Stimulated activated memory B cell treated with anti-CD40 and anti-IgM and Interleukin-4, amounts not matched to agents 10 μg/mL and 1 μg/mL and 100 μg/mL, for 72 hours (primary cell): ENCODE measurements around the gene SMYD3.

Experiments
- ATAC-seq: fragments of 150-1000 bp; cut with Tn5 transposase; 2 replicates; pipeline ENCODE4 v1.10.0; 2021
- H3K27ac Mint-ChIP-seq: one replicate; pipeline ENCODE4 v1.8.0; 2022; ENCODE audit warnings: mild to moderate bottlenecking, mixed read lengths
- H3K27me3 Mint-ChIP-seq: one replicate; pipeline ENCODE4 v1.8.0; 2022; ENCODE audit warnings: mixed read lengths
- H3K36me3 Mint-ChIP-seq: one replicate; pipeline ENCODE4 v1.8.0; 2022; ENCODE audit warnings: mixed read lengths
- H3K4me1 Mint-ChIP-seq: one replicate; pipeline ENCODE4 v1.8.0; 2022; ENCODE audit warnings: mixed read lengths
- H3K4me3 Mint-ChIP-seq: one replicate; pipeline ENCODE4 v1.8.0; 2022; ENCODE audit warnings: mild to moderate bottlenecking, moderate library complexity, mixed read lengths
- H3K9me3 Mint-ChIP-seq: one replicate; pipeline ENCODE4 v1.8.0; 2022; ENCODE audit warnings: mixed read lengths

Gene SMYD3

GRCh38 chr1:246460406-246460805, 46.7 kb downstream of the SMYD3 start:
- no peak overlapping the region for H3K4me3 Mint-ChIP-seq
- H3K9me3 Mint-ChIP-seq, result no peaks in the 10 kb centered on the region
- H3K36me3 Mint-ChIP-seq, result peaks cover 20% of the 10 kb centered on the region
- H3K4me1 Mint-ChIP-seq, result peaks cover 32% of the 10 kb centered on the region
- no peak overlapping the region for H3K27ac Mint-ChIP-seq
- H3K27me3 Mint-ChIP-seq, result no peaks in the 10 kb centered on the region
- no peak for ATAC-seq

- Mint-ChIP-seq H3K4me1 (peaks cover 32% of the 10 kb centered on the region), H3K9me3 (no peaks in the 10 kb centered on the region), H3K36me3 (peaks cover 20% of the 10 kb centered on the region), H3K27ac (no peak overlapping the region), H3K4me3 (no peak overlapping the region), H3K27me3 (no peaks in the 10 kb centered on the region)
- no peak for ATAC-seq
These were observed 47.9 kb downstream of the SMYD3 start for GRCh38 chr1:246459221-246459620.

GRCh38 chr1:246455476-246455875, 51.6 kb downstream of the SMYD3 start:
- H3K4me1 Mint-ChIP-seq, result peaks cover 24% of the 10 kb centered on the region
- H3K4me3 Mint-ChIP-seq, result no peak overlapping the region
- peaks cover 20% of the 10 kb centered on the region for H3K36me3 Mint-ChIP-seq
- no peaks in the 10 kb centered on the region for H3K9me3 Mint-ChIP-seq
- no peaks in the 10 kb centered on the region for H3K27me3 Mint-ChIP-seq
- no peak overlapping the region for H3K27ac Mint-ChIP-seq
- no peak for ATAC-seq

GRCh38 chr1:246454655-246455054, 52.4 kb downstream of the SMYD3 start:
- H3K9me3 Mint-ChIP-seq, result no peaks in the 10 kb centered on the region
- peaks cover 18% of the 10 kb centered on the region for H3K4me1 Mint-ChIP-seq
- no peak overlapping the region for H3K4me3 Mint-ChIP-seq
- H3K27me3 Mint-ChIP-seq, result no peaks in the 10 kb centered on the region
- ATAC-seq, result no peak
- H3K27ac Mint-ChIP-seq, result no peak overlapping the region
- peaks cover 14% of the 10 kb centered on the region for H3K36me3 Mint-ChIP-seq

- Mint-ChIP-seq H3K4me3 (no peak overlapping the region), H3K4me1 (peaks cover 7% of the 10 kb centered on the region), H3K27ac (no peak overlapping the region), H3K27me3 (no peaks in the 10 kb centered on the region), H3K9me3 (no peaks in the 10 kb centered on the region), H3K36me3 (peaks cover 6% of the 10 kb centered on the region)
- no peak for ATAC-seq
These were observed 56.3 kb downstream of the SMYD3 start for GRCh38 chr1:246450611-246451251.

GRCh38 chr1:246448373-246448772, 58.7 kb downstream of the SMYD3 start:
- peaks cover 6% of the 10 kb centered on the region for H3K36me3 Mint-ChIP-seq
- ATAC-seq, result no peak
- H3K4me1 Mint-ChIP-seq, result peaks cover 7% of the 10 kb centered on the region
- H3K27me3 Mint-ChIP-seq, result no peaks in the 10 kb centered on the region
- no peak overlapping the region for H3K27ac Mint-ChIP-seq
- H3K9me3 Mint-ChIP-seq, result no peaks in the 10 kb centered on the region
- no peak overlapping the region for H3K4me3 Mint-ChIP-seq

GRCh38 chr1:246447501-246447900, 59.6 kb downstream of the SMYD3 start:
- H3K4me1 Mint-ChIP-seq, result peaks cover 7% of the 10 kb centered on the region
- no peak overlapping the region for H3K27ac Mint-ChIP-seq
- H3K4me3 Mint-ChIP-seq, result no peak overlapping the region
- H3K27me3 Mint-ChIP-seq, result no peaks in the 10 kb centered on the region
- ATAC-seq, result no peak
- H3K36me3 Mint-ChIP-seq, result peaks cover 6% of the 10 kb centered on the region
- no peaks in the 10 kb centered on the region for H3K9me3 Mint-ChIP-seq

- Mint-ChIP-seq H3K27me3 (no peaks in the 10 kb centered on the region), H3K36me3 (peaks cover 18% of the 10 kb centered on the region), H3K4me3 (no peak overlapping the region), H3K4me1 (peaks cover 11% of the 10 kb centered on the region), H3K9me3 (no peaks in the 10 kb centered on the region), H3K27ac (no peak overlapping the region)
- ATAC-seq, result no peak
These were observed 61.6 kb downstream of the SMYD3 start for GRCh38 chr1:246445503-246445902.

GRCh38 chr1:246444617-246445016, 62.5 kb downstream of the SMYD3 start:
- H3K4me1 Mint-ChIP-seq, result peaks cover 11% of the 10 kb centered on the region
- no peak overlapping the region for H3K27ac Mint-ChIP-seq
- no peak for ATAC-seq
- H3K27me3 Mint-ChIP-seq, result no peaks in the 10 kb centered on the region
- H3K9me3 Mint-ChIP-seq, result no peaks in the 10 kb centered on the region
- no peak overlapping the region for H3K4me3 Mint-ChIP-seq
- peaks cover 22% of the 10 kb centered on the region for H3K36me3 Mint-ChIP-seq

GRCh38 chr1:246437961-246438360, 69.1 kb downstream of the SMYD3 start:
- H3K36me3 Mint-ChIP-seq, result peaks cover 34% of the 10 kb centered on the region
- ATAC-seq, result no peak
- H3K4me1 Mint-ChIP-seq, result peaks cover 10% of the 10 kb centered on the region
- H3K27me3 Mint-ChIP-seq, result no peaks in the 10 kb centered on the region
- H3K9me3 Mint-ChIP-seq, result peaks cover 12% of the 10 kb centered on the region
- H3K4me3 Mint-ChIP-seq, result no peak overlapping the region
- H3K27ac Mint-ChIP-seq, result no peak overlapping the region

- ATAC-seq, result no peak
- peaks cover 28% of the 10 kb centered on the region for H3K36me3 Mint-ChIP-seq
- H3K27ac Mint-ChIP-seq, result no peak overlapping the region
- H3K27me3 Mint-ChIP-seq, result no peaks in the 10 kb centered on the region
- H3K9me3 Mint-ChIP-seq, result peaks cover 13% of the 10 kb centered on the region
- H3K4me1 Mint-ChIP-seq, result peaks cover 11% of the 10 kb centered on the region
- no peak overlapping the region for H3K4me3 Mint-ChIP-seq
These were observed 71.5 kb downstream of the SMYD3 start for GRCh38 chr1:246435421-246436041.

- Mint-ChIP-seq H3K27ac (no peak overlapping the region), H3K36me3 (peaks cover 24% of the 10 kb centered on the region), H3K4me3 (no peak overlapping the region), H3K27me3 (no peaks in the 10 kb centered on the region), H3K9me3 (peaks cover 13% of the 10 kb centered on the region), H3K4me1 (peaks cover 13% of the 10 kb centered on the region)
- ATAC-seq, result no peak
These were observed 72.7 kb downstream of the SMYD3 start for GRCh38 chr1:246434335-246434734.

- H3K4me3 Mint-ChIP-seq, result no peak overlapping the region
- H3K4me1 Mint-ChIP-seq, result peaks cover 26% of the 10 kb centered on the region
- H3K9me3 Mint-ChIP-seq, result peaks cover 3% of the 10 kb centered on the region
- no peaks in the 10 kb centered on the region for H3K27me3 Mint-ChIP-seq
- H3K27ac Mint-ChIP-seq, result no peak overlapping the region
- peaks cover 26% of the 10 kb centered on the region for H3K36me3 Mint-ChIP-seq
- no peak for ATAC-seq
These were observed 78.4 kb downstream of the SMYD3 start for GRCh38 chr1:246428542-246429308.

- Mint-ChIP-seq H3K27me3 (no peaks in the 10 kb centered on the region), H3K27ac (no peak overlapping the region), H3K36me3 (peaks cover 21% of the 10 kb centered on the region), H3K4me3 (no peak overlapping the region), H3K4me1 (peaks cover 36% of the 10 kb centered on the region), H3K9me3 (no peaks in the 10 kb centered on the region)
- no peak for ATAC-seq
These were observed 79.5 kb downstream of the SMYD3 start for GRCh38 chr1:246427611-246428010.

- Mint-ChIP-seq H3K9me3 (no peaks in the 10 kb centered on the region), H3K4me3 (no peak overlapping the region), H3K4me1 (peaks cover 41% of the 10 kb centered on the region), H3K36me3 (peaks cover 21% of the 10 kb centered on the region), H3K27me3 (no peaks in the 10 kb centered on the region), H3K27ac (no peak overlapping the region)
- no peak for ATAC-seq
These were observed 81.2 kb downstream of the SMYD3 start for GRCh38 chr1:246425895-246426294.
